Measurements from ENCODE around the gene PPP2R5D.

DNA sequence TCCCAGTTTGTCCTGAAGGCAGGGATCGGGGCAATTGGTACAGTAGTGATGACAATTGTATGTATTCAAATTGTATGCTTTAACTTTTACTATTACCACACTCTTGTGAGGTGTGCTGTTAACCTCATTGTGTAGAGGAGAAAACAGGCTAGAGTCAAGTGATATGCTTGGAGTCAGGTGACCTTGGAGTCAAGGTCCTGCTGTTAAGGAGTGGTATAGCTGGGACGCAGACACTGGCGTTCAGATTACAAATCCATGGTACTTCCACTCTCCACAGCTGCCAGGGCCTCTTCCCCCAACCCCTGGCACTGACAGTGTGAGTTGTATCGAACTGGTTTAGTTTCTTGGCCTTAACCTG lies 44.6 kb upstream of the PPP2R5D start:
- TF ChIP-seq GATA2 (IDR thresholded peaks at IDR 0.05; ENCODE audit: low read depth, low read length) (no peak), GATA3 (IDR thresholded peaks at IDR 0.05; ENCODE audit: low read depth, low read length) (no peak)
